MCF 10A (cell line): ENCODE data around the gene IRAK2. TPM values are rescaled to one million over a fixed set of nuclear protein-coding genes. Genes with fewer than 3 reads are reported as not detected.
A peak's percentile ranks its signal among the peaks of the same experiment; 100 is the strongest.
"Not testable (repeated sequence)": the region's sequence is repeated elsewhere in the genome, so short reads cannot be mapped to it uniquely, and the experiment has no call there.

Experiments used
- BruUV-seq: library from RNA; stranded (reverse); fragments of 400-500 nt; replicated peaks from 2 replicates; lab custom pipeline; 2021; lab: Mats Ljungman, UMichigan
- CTCF ChIA-PET: fragments of 300-600 bp; sonication (Branson Sonifier 250); formaldehyde crosslinking; extraction: SDS; loops from one replicate; lab custom pipeline; 2021; ENCODE audit warnings: antibody characterized with exemption, inconsistent platforms; lab: Yijun Ruan, JAX
- POLR2A ChIA-PET: fragments of 300-600, 350-650 bp; sonication (Branson Sonifier 250); formaldehyde crosslinking; extraction: SDS; loops from one replicate; lab custom pipeline; 2020; ENCODE audit warnings: antibody characterized with exemption, inconsistent platforms; lab: Yijun Ruan, JAX
- DNase-seq: peaks from one replicate; pipeline ENCODE4 v3.0.0-alpha.2; 2018; ENCODE audit not compliant: unreplicated experiment
- H3K27ac Mint-ChIP-seq: one replicate; pipeline ENCODE4 v1.8.0; 2022; ENCODE audit warnings: mild to moderate bottlenecking, low read depth, mixed read lengths; ENCODE audit not compliant: unreplicated experiment
- H3K27me3 Mint-ChIP-seq: one replicate; pipeline ENCODE4 v1.8.0; 2022; ENCODE audit warnings: mixed read lengths; ENCODE audit not compliant: insufficient read depth, unreplicated experiment
- H3K36me3 Mint-ChIP-seq: one replicate; pipeline ENCODE4 v1.8.0; 2022; ENCODE audit warnings: mild to moderate bottlenecking, moderate library complexity, mixed read lengths; ENCODE audit not compliant: insufficient read depth, unreplicated experiment
- H3K4me1 Mint-ChIP-seq: one replicate; pipeline ENCODE4 v1.8.0; 2022; ENCODE audit warnings: mixed read lengths; ENCODE audit not compliant: insufficient read depth, unreplicated experiment
- H3K4me3 Mint-ChIP-seq: one replicate; pipeline ENCODE4 v1.8.0; 2022; ENCODE audit warnings: mild to moderate bottlenecking, moderate library complexity, mixed read lengths; ENCODE audit not compliant: unreplicated experiment
- H3K9me3 Mint-ChIP-seq: one replicate; pipeline ENCODE4 v1.8.0; 2022; ENCODE audit warnings: mixed read lengths; ENCODE audit not compliant: unreplicated experiment
- CTCF ChIP-seq: fragments of 200-600 bp; IDR thresholded peaks from one replicate; pipeline ENCODE4 v1.8.0; 2022; ENCODE audit warnings: antibody characterized with exemption, mild to moderate bottlenecking; ENCODE audit not compliant: unreplicated experiment
- intact Hi-C: fragments of 100-400 bp; cut with micrococcal nuclease; formaldehyde crosslinking; loops from 2 replicates; pipeline ENCODE4 v1.14.1; 2022
- total RNA-seq: library from RNA; stranded (reverse); gene quantifications from 2 replicates; pipeline ENCODE4 v1.2.3, GENCODE V29; 2022

IRAK2 gene
- total RNA-seq, 1 experiment from 2014 or later = 6.0 TPM

- no peak for TF ChIP-seq CTCF
- Mint-ChIP-seq H3K27me3 (no peaks in the 10 kb centered on the region), H3K36me3 (peaks cover 5% of the 10 kb centered on the region), H3K4me3 (no peak overlapping the region), H3K9me3 (no peaks in the 10 kb centered on the region), H3K27ac (no peak overlapping the region), H3K4me1 (no peaks in the 10 kb centered on the region)
- no peak for DNase-seq
- CTCF ChIA-PET = no interaction called here
- intact Hi-C loops = no loop called here
- no TSS peak for BruUV-seq
- POLR2A ChIA-PET = interaction anchor here (1.5 to 1.8 kb wide), 2 partner anchors 19 to 39 kb away, joined by 3 to 7 read pairs; partner anchors contain the start of gene VHL
Measured at GRCh38 chr3:10160346-10160745, 4.4 kb upstream of the IRAK2 start.

GRCh38 chr3:10160925-10161324 lies 3.8 kb upstream of the IRAK2 start:
- no peak for TF ChIP-seq CTCF
- H3K9me3 Mint-ChIP-seq = no peaks in the 10 kb centered on the region
- H3K4me1 Mint-ChIP-seq = no peaks in the 10 kb centered on the region
- POLR2A ChIA-PET = interaction anchor here (1.5 kb wide), 1 partner anchor 38 kb away, joined by 3 read pairs; no protein-coding TSS in a partner anchor
- H3K27ac Mint-ChIP-seq = no peak overlapping the region
- CTCF ChIA-PET = no interaction called here
- no TSS peak for BruUV-seq
- DNase-seq = no peak
- H3K36me3 Mint-ChIP-seq = no peaks in the 10 kb centered on the region
- no peaks in the 10 kb centered on the region for H3K27me3 Mint-ChIP-seq
- no peak overlapping the region for H3K4me3 Mint-ChIP-seq
- intact Hi-C loops = no loop called here

GRCh38 chr3:10162185-10162584 lies 2.5 kb upstream of the IRAK2 start:
- BruUV-seq = no TSS peak
- ChIA-PET CTCF (interaction anchor here (1.2 kb wide), 1 partner anchor 9 kb away, joined by 3 read pairs; no protein-coding TSS in a partner anchor), POLR2A (no interaction called here)
- Mint-ChIP-seq H3K9me3 (no peaks in the 10 kb centered on the region), H3K27me3 (no peaks in the 10 kb centered on the region), H3K36me3 (no peaks in the 10 kb centered on the region), H3K4me1 (no peaks in the 10 kb centered on the region), H3K27ac (no peak overlapping the region), H3K4me3 (no peak overlapping the region)
- intact Hi-C loops = no loop called here
- no peak for TF ChIP-seq CTCF
- no peak for DNase-seq

- POLR2A ChIA-PET = interaction anchor here (0.6 kb wide), 1 partner anchor 134 kb away, joined by 5 read pairs; no protein-coding TSS in a partner anchor
- H3K27ac Mint-ChIP-seq, H3K27me3 Mint-ChIP-seq, H3K9me3 Mint-ChIP-seq, BruUV-seq, H3K4me1 Mint-ChIP-seq, DNase-seq, H3K36me3 Mint-ChIP-seq: not testable (repeated sequence)
- H3K4me3 Mint-ChIP-seq = peak overlapping the region; percentile 69
- CTCF ChIA-PET = interaction anchor here (0.6 to 1.1 kb wide), 4 partner anchors 24 to 69 kb away, joined by 3 to 4 read pairs (median 3); no protein-coding TSS in a partner anchor
- intact Hi-C loops = loop anchor here (1.0 to 2.0 kb wide), 2 partner anchors 29 to 61 kb away; no protein-coding TSS in a partner anchor
Measured at GRCh38 chr3:10164201-10164545, 546 bp upstream of the IRAK2 start.
